SU-DHL-6 (cell line): ENCODE results near the gene SAFB.

Experiments
- H2AFZ ChIP-seq: fragments of 200-600 bp; sonication (generic); 2 replicates; pipeline ENCODE4 v1.6.1; 2014; ENCODE audit warnings: low read depth, mild to moderate bottlenecking, moderate library complexity, mixed read lengths, antibody characterized with exemption, low read length; ENCODE audit not compliant: severe bottlenecking
- H3F3A ChIP-seq: fragments of 200-600 bp; shearing (Covaris generic); 2 replicates; pipeline ENCODE4 v1.6.0; 2016; ENCODE audit warnings: antibody characterized with exemption, mild to moderate bottlenecking; ENCODE audit not compliant: insufficient read depth
- H3K27ac ChIP-seq: fragments of 200-600 bp; sonication (generic); 2 replicates; pipeline ENCODE4 v1.5.1; 2016; ENCODE audit warnings: low read depth, mild to moderate bottlenecking, low read length, moderate library complexity, mixed read lengths
- H3K27me3 ChIP-seq: fragments of 200-600 bp; sonication (generic), shearing (Covaris generic); 2 replicates; pipeline ENCODE4 v1.6.0; 2014; ENCODE audit warnings: mild to moderate bottlenecking, low read length
- H3K36me3 ChIP-seq: fragments of 200-600 bp; sonication (generic); 2 replicates; pipeline ENCODE4 v1.6.1; 2014; ENCODE audit warnings: mild to moderate bottlenecking, low read length, mixed read lengths
- H3K4me2 ChIP-seq: fragments of 300-600, 200-600 bp; shearing (Covaris generic), sonication (generic); 2 replicates; pipeline ENCODE4 v1.6.0; 2014; ENCODE audit warnings: low read length, low read depth, mild to moderate bottlenecking; ENCODE audit not compliant: poor library complexity, severe bottlenecking
- H3K4me3 ChIP-seq: fragments of 200-600 bp; sonication (generic); 2 replicates; pipeline ENCODE4 v1.5.1; 2014; ENCODE audit warnings: antibody characterized with exemption, low read length, mild to moderate bottlenecking, mixed read lengths; ENCODE audit not compliant: insufficient read depth, poor library complexity, severe bottlenecking
- H3K79me2 ChIP-seq: fragments of 200-600 bp; sonication (generic); 2 replicates; pipeline ENCODE4 v1.6.1; 2014; ENCODE audit warnings: mild to moderate bottlenecking, low read length, moderate library complexity; ENCODE audit not compliant: insufficient read depth
- H3K9ac ChIP-seq: fragments of 200-600 bp; sonication (generic); 2 replicates; pipeline ENCODE4 v1.7.0; 2014; ENCODE audit warnings: mild to moderate bottlenecking, low read length
- H3K9me2 ChIP-seq: fragments of 200-600 bp; sonication (generic); replicated peaks from 2 replicates; pipeline ENCODE4 v1.6.1; 2014; ENCODE audit warnings: low read length; ENCODE audit not compliant: insufficient read depth
- H3K9me3 ChIP-seq: fragments of 200-600 bp; sonication (generic); 2 replicates; pipeline ENCODE4 v1.6.1; 2014; ENCODE audit warnings: low read length, mixed read lengths; ENCODE audit not compliant: insufficient read depth
- H4K20me1 ChIP-seq: fragments of 200-600 bp; sonication (generic); 2 replicates; pipeline ENCODE4 v1.6.1; 2014; ENCODE audit warnings: low read depth, mild to moderate bottlenecking, antibody characterized with exemption, low read length, moderate library complexity, mixed read lengths
- EZH2phosphoT487 ChIP-seq: fragments of 200-600 bp; sonication (generic), shearing (Covaris generic); conservative IDR thresholded peaks from 2 replicates; pipeline ENCODE4 v1.6.1; 2018; ENCODE audit warnings: mild to moderate bottlenecking, antibody characterized with exemption, low read length, moderate library complexity, mixed read lengths
- TF ChIP-seq, protein P1 (sequence below): fragments of 200-600 bp; sonication (generic); IDR thresholded peaks from one replicate; pipeline ENCODE4 v1.5.1; 2017; ENCODE audit warnings: antibody characterized with exemption, mild to moderate bottlenecking, low read length, moderate library complexity; ENCODE audit not compliant: insufficient read depth, poor library complexity, severe bottlenecking

The SAFB gene

DNA sequence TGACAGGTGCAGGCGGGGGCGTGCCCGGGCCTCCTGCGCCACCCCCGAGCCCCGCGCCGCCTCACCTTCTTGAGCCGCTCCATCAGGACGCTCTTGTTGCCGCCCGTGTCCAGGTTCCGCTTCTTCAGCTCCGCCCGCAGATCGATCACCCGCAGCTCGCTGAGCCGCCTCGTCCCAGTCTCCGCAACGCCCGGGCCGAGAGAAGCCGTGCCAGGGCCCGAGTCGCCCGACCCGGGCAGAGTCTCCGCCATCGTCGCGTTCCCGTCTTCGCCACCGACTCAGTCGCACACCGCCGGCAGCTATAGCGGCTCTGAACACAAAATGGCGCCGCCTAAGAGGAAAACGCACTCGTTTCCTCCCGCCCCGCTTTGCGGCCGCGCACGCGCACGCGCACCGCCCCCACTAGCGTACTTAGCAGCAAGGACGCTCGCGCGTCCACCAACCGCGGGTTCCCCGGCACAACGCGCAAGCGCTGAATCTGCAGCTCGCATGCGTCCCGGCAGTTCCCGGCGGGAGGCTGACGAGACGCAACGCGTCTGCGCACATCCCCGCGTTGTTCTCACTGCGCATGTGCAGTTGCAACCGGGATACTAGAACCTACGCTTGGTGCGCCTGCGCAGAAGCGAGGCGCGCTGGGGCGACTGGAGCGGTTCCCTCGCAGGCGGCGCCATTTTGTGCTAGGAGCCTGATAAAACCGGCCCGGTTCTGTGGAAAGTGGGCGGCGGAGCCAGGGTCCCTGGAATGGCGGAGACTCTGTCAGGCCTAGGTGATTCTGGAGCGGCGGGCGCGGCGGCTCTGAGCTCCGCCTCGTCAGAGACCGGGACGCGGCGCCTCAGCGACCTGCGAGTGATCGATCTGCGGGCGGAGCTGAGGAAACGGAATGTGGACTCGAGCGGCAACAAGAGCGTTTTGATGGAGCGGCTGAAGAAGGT is at the start of gene SAFB, which contains the start of gene SAFB2:
Gene SAFB (plus strand): TSS at position 619 of the 932 bp plus-strand sequence. CDS start 123 bp downstream, at position 742.
Gene SAFB2 (minus strand): TSS at position 312 of the 932 bp plus-strand sequence. CDS start 61 bp downstream, at position 251.
- Histone ChIP-seq H3K36me3 (peaks cover 30% of the 10 kb centered on the region), H3K27me3 (no peaks in the 10 kb centered on the region), H3K9me3 (no peaks in the 10 kb centered on the region), H3K79me2 (peaks cover 97% of the 10 kb centered on the region), H4K20me1 (peaks cover 18% of the 10 kb centered on the region), H3K9me2 (no peaks in the 10 kb centered on the region), H3F3A (0 out of 2 replicates have a peak, but pooled peaks cover 3% of the 10 kb centered on the region), H3K4me2 (peak within 1 kb of the TSS; percentile 86), H3K4me3 (peak within 1 kb of the TSS; percentile 94), H3K27ac (peak within 1 kb of the TSS; percentile 81), H3K9ac (peak within 1 kb of the TSS; percentile 95), H2AFZ (peak within 1 kb of the TSS; percentile 72)
- TF ChIP-seq, protein P1, sequence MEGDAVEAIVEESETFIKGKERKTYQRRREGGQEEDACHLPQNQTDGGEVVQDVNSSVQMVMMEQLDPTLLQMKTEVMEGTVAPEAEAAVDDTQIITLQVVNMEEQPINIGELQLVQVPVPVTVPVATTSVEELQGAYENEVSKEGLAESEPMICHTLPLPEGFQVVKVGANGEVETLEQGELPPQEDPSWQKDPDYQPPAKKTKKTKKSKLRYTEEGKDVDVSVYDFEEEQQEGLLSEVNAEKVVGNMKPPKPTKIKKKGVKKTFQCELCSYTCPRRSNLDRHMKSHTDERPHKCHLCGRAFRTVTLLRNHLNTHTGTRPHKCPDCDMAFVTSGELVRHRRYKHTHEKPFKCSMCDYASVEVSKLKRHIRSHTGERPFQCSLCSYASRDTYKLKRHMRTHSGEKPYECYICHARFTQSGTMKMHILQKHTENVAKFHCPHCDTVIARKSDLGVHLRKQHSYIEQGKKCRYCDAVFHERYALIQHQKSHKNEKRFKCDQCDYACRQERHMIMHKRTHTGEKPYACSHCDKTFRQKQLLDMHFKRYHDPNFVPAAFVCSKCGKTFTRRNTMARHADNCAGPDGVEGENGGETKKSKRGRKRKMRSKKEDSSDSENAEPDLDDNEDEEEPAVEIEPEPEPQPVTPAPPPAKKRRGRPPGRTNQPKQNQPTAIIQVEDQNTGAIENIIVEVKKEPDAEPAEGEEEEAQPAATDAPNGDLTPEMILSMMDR, result no peak
- TF ChIP-seq EZH2phosphoT487, result no peak

DNA sequence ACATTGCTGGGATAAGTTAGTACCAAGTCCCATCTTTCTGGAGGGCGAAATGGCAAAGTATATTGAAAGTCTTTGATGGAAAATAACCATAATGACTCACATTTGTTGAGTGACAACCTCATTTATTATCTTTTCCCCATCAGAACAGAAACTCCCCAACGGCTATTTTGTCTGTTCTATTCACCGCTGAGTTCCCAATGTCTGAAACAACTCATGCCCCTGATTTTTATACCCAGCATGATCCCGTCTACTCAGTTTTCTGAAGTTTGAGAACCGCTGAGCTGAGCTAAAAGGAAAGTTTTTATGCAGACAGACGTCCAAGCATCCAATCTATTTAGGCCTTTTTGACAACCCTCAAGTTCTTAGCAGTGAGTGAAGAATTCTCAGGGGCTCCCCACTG is 47.3 kb upstream of the SAFB start:
- H3K4me2 ChIP-seq, result no peak overlapping the region
- no peaks in the 10 kb centered on the region for H3K9me2 ChIP-seq

DNA sequence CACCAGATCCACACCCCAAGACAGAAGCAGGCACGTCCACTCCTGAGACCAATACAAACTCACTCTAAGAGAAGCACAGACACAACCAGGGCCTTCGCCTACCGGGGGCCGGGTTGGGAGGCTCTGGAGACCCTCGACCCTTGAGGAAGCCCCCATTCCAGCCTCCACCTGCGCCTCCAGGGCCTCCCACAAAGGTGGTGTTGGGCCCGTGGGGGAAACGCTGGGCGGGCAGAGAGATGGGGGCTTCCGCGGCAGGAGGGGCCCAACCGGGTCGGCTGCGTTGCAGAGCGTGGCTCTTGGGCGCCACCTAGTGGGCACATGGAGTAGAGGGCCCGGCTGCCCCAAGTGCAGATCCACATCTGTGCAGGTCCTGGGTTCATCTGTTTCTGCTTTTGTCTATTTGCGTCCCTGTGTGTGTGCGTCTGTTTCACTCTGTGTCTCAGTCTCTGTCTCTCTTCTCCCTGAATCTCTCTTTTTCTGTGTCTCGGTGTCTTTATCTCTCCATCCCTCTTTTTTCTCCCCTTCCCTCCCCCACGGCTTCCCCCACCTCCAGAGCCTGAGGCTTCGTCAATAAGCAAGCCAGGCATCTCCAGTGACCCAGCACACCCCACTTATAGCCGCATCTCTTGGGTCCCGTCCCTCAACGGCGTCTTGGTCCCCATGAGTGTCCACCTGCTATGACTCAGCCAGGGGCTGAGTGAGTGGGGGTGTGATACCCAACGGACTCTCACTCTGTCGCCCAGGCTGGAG is 44.6 kb upstream of the SAFB start:
- Histone ChIP-seq H3K27me3 (no peaks in the 10 kb centered on the region), H4K20me1 (no peaks in the 10 kb centered on the region), H3K4me2 (no peak overlapping the region), H3K9me2 (no peaks in the 10 kb centered on the region), H3K9me3 (no peaks in the 10 kb centered on the region), H3K36me3 (no peaks in the 10 kb centered on the region), H3K4me3 (no peak overlapping the region), H3K27ac (no peak overlapping the region), H3K9ac (no peak overlapping the region), H2AFZ (no peak overlapping the region), H3K79me2 (no peaks in the 10 kb centered on the region), H3F3A (no peaks in the 10 kb centered on the region)
- TF ChIP-seq, protein P1, result peak; percentile 38
- no peak for TF ChIP-seq EZH2phosphoT487

More for the DNA sequence above, 47.3 kb upstream of the SAFB start:
- Histone ChIP-seq H3K9ac (no peak overlapping the region), H3K9me3 (no peaks in the 10 kb centered on the region), H3K79me2 (no peaks in the 10 kb centered on the region), H2AFZ (no peak overlapping the region), H4K20me1 (no peaks in the 10 kb centered on the region), H3F3A (no peaks in the 10 kb centered on the region), H3K27ac (no peak overlapping the region), H3K27me3 (no peaks in the 10 kb centered on the region), H3K4me3 (no peak overlapping the region), H3K36me3 (no peaks in the 10 kb centered on the region)
- no peak for TF ChIP-seq EZH2phosphoT487
- TF ChIP-seq, protein P1, result no peak
